Panc1 (cell line): ENCODE measurements around the gene HNF1B. TPM values are rescaled to one million over a fixed set of nuclear protein-coding genes. Genes with fewer than 3 reads are reported as not detected.

Experiments
- ATAC-seq: fragments of 200-7000 bp; cut with Tn5 transposase; 2 replicates; pipeline ENCODE4 v1.9.1; 2020; ENCODE audit warnings: mild to moderate bottlenecking, moderate library complexity
- BruUV-seq: library from RNA; stranded (reverse); fragments of 400-500 nt; replicated peaks from 2 replicates; lab custom pipeline; 2021; lab: Mats Ljungman, UMichigan
- CTCF ChIA-PET: fragments of 300-600 bp; sonication (Branson Sonifier 250); formaldehyde crosslinking; loops from one replicate; lab custom pipeline; 2022; ENCODE audit warnings: antibody characterized with exemption; lab: Charles Lee
- POLR2A ChIA-PET: fragments of 300-600 bp; sonication (Branson Sonifier 250); formaldehyde crosslinking; loops from one replicate; lab custom pipeline; 2022; ENCODE audit warnings: antibody characterized with exemption; lab: Charles Lee
- DNase-seq: peaks from one replicate; pipeline ENCODE4 v3.0.0-alpha.2; 2010; ENCODE audit warnings: low read depth, low spot score
- H3K27ac ChIP-seq: 2 replicates; pipeline ENCODE4 v1.5.1; 2011; ENCODE audit warnings: mild to moderate bottlenecking, low read length, inconsistent platforms
- H3K27me3 ChIP-seq: fragments of 200-500 bp; sonication (Bioruptor generic); 2 replicates; pipeline ENCODE4 v1.6.0; 2014; ENCODE audit warnings: low read length, inconsistent platforms; ENCODE audit not compliant: control insufficient read depth, insufficient read depth
- H3K36me3 ChIP-seq: fragments of 200-500 bp; sonication (Bioruptor generic); 2 replicates; pipeline ENCODE4 v1.5.1; 2014; ENCODE audit warnings: inconsistent platforms, mild to moderate bottlenecking, low read length, moderate library complexity; ENCODE audit not compliant: control insufficient read depth, insufficient read depth
- H3K4me1 ChIP-seq: 2 replicates; pipeline ENCODE4 v1.5.1; 2011; ENCODE audit warnings: inconsistent platforms, mild to moderate bottlenecking, low read length, moderate library complexity; ENCODE audit not compliant: control insufficient read depth, insufficient read depth
- H3K4me3 ChIP-seq, 2 experiments: 2 replicates each; pipeline ENCODE4 v1.5.1; 2011 to 2012; ENCODE audit warnings: low read depth in 2 of 2, low read length in 2 of 2, mild to moderate bottlenecking in 2 of 2, inconsistent platforms in 1 of 2, moderate library complexity in 1 of 2
- H3K9me3 ChIP-seq: fragments of 200-500 bp; sonication (Bioruptor generic); 2 replicates; pipeline ENCODE4 v1.5.1; 2014; ENCODE audit warnings: low read depth, mild to moderate bottlenecking, inconsistent platforms, low read length, moderate library complexity; ENCODE audit not compliant: control insufficient read depth, insufficient read depth
- CTCF ChIP-seq: fragments of 450-650 bp; IDR thresholded peaks from 2 replicates; pipeline ENCODE4 v1.5.1; 2017; ENCODE audit warnings: mild to moderate bottlenecking
- POLR2AphosphoS5 ChIP-seq: IDR thresholded peaks from 2 replicates; pipeline ENCODE4 v1.6.1; 2012; ENCODE audit warnings: mild to moderate bottlenecking, low read depth, low read length, moderate library complexity
- SIN3A ChIP-seq: IDR thresholded peaks from 2 replicates; pipeline ENCODE4 v1.6.1; 2012; ENCODE audit warnings: low read depth, mild to moderate bottlenecking, low read length, moderate library complexity, borderline replicate concordance; ENCODE audit not compliant: insufficient read depth
- TCF7L2 ChIP-seq: IDR thresholded peaks from 2 replicates; pipeline ENCODE4 v1.6.1; 2011; ENCODE audit warnings: mild to moderate bottlenecking, low read depth, low read length, inconsistent platforms
- in situ Hi-C: cut with HindIII; loops from 2 replicates; pipeline ENCODE4 v1.10.0; 2016; ENCODE audit warnings: low sequenced_read_pairs, low pct_unique_long_range_greater_than_20kb
- intact Hi-C: fragments of 100-400 bp; cut with micrococcal nuclease; formaldehyde crosslinking; loops from one replicate; pipeline ENCODE4 v1.10.0; 2022; ENCODE audit not compliant: unreplicated experiment
- total RNA-seq: library from RNA; stranded (reverse); gene quantifications from one replicate; pipeline ENCODE4 v1.2.1, GENCODE V29; 2021; ENCODE audit not compliant: unreplicated experiment
- TF ChIP-seq, protein P1 (sequence below), 2 experiments: IDR thresholded peaks; 2 replicates each; pipeline ENCODE4 v1.6.1; 2011 to 2012; ENCODE audit warnings: low read depth in 2 of 2, control low read depth in 1 of 2, low read length in 1 of 2, mild to moderate bottlenecking in 1 of 2, moderate library complexity in 1 of 2; ENCODE audit not compliant: insufficient read depth in 1 of 2

The HNF1B gene
- total RNA-seq, 1 experiment from 2014 or later: not detected

- intact Hi-C loops: no loop called here
- TF ChIP-seq CTCF: no peak
- no peak for TF ChIP-seq TCF7L2
- TF ChIP-seq, protein P1, sequence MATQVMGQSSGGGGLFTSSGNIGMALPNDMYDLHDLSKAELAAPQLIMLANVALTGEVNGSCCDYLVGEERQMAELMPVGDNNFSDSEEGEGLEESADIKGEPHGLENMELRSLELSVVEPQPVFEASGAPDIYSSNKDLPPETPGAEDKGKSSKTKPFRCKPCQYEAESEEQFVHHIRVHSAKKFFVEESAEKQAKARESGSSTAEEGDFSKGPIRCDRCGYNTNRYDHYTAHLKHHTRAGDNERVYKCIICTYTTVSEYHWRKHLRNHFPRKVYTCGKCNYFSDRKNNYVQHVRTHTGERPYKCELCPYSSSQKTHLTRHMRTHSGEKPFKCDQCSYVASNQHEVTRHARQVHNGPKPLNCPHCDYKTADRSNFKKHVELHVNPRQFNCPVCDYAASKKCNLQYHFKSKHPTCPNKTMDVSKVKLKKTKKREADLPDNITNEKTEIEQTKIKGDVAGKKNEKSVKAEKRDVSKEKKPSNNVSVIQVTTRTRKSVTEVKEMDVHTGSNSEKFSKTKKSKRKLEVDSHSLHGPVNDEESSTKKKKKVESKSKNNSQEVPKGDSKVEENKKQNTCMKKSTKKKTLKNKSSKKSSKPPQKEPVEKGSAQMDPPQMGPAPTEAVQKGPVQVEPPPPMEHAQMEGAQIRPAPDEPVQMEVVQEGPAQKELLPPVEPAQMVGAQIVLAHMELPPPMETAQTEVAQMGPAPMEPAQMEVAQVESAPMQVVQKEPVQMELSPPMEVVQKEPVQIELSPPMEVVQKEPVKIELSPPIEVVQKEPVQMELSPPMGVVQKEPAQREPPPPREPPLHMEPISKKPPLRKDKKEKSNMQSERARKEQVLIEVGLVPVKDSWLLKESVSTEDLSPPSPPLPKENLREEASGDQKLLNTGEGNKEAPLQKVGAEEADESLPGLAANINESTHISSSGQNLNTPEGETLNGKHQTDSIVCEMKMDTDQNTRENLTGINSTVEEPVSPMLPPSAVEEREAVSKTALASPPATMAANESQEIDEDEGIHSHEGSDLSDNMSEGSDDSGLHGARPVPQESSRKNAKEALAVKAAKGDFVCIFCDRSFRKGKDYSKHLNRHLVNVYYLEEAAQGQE (IDR thresholded peaks at IDR 0.05; ENCODE audit: insufficient read depth in 1 of 2, low read depth in 2 of 2, low read length in 1 of 2): no peak
- TF ChIP-seq POLR2AphosphoS5: no peak
- TF ChIP-seq SIN3A: no peak
- in situ Hi-C loops: no loop called here
- no peak for ATAC-seq
- POLR2A ChIA-PET: no interaction called here
- Histone ChIP-seq H3K4me1 (no peaks in the 10 kb centered on the region), H3K4me3 (no peak overlapping the region), H3K27me3 (no peaks in the 10 kb centered on the region; the same call in 1 of the 2 replicates), H3K27ac (no peak overlapping the region), H3K36me3 (no peaks in the 10 kb centered on the region; the same call in 1 of the 2 replicates), H3K9me3 (no peaks in the 10 kb centered on the region)
- DNase-seq: no peak
- CTCF ChIA-PET: no interaction called here
- no TSS peak for BruUV-seq
Observed at GRCh38 chr17:37750292-37750691, 5.4 kb upstream of the HNF1B start.

- Histone ChIP-seq H3K27me3 (no peaks in the 10 kb centered on the region; the same call in 1 of the 2 replicates), H3K9me3 (no peaks in the 10 kb centered on the region), H3K36me3 (no peaks in the 10 kb centered on the region; the same call in none of the 2 replicates), H3K4me1 (no peaks in the 10 kb centered on the region), H3K27ac (no peak overlapping the region), H3K4me3 (no peak overlapping the region)
- ChIA-PET POLR2A (no interaction called here), CTCF (no interaction called here)
- in situ Hi-C loops (no loop called here), intact Hi-C loops (no loop called here)
- TF ChIP-seq TCF7L2 (no peak), CTCF (no peak), SIN3A (no peak), POLR2AphosphoS5 (no peak)
- TF ChIP-seq, protein P1 (IDR thresholded peaks at IDR 0.05; ENCODE audit: insufficient read depth in 1 of 2, low read depth in 2 of 2, low read length in 1 of 2): no peak
- DNase-seq: no peak
- no peak for ATAC-seq
- BruUV-seq: no TSS peak
Observed at GRCh38 chr17:37747222-37747621, 2.4 kb upstream of the HNF1B start.
